PC-3 (cell line): ENCODE data around the gene BABAM1. TPM values are rescaled to one million over a fixed set of nuclear protein-coding genes. Genes with fewer than 3 reads are reported as not detected.
A peak's percentile ranks its signal among the peaks of the same experiment; 100 is the strongest.

Source experiments
- ATAC-seq: fragments of 200-7000 bp; cut with Tn5 transposase; 2 replicates; pipeline ENCODE4 v1.9.1; 2020; ENCODE audit warnings: mild to moderate bottlenecking, moderate library complexity
- BruUV-seq: library from RNA; stranded (reverse); fragments of 400-500 nt; replicated peaks from 2 replicates; lab custom pipeline; 2021; lab: Mats Ljungman, UMichigan
- CTCF ChIA-PET: fragments of 300-600 bp; sonication (Branson Sonifier 250); formaldehyde crosslinking; loops from one replicate; lab custom pipeline; 2022; ENCODE audit warnings: antibody characterized with exemption; lab: Charles Lee
- POLR2A ChIA-PET: fragments of 300-600 bp; sonication (Branson Sonifier 250); formaldehyde crosslinking; loops from one replicate; lab custom pipeline; 2022; ENCODE audit warnings: antibody characterized with exemption; ENCODE audit not compliant: unreplicated experiment; lab: Charles Lee
- DNase-seq: peaks from one replicate; pipeline ENCODE4 v3.0.0-alpha.2; 2015
- H2AFZ ChIP-seq: fragments of 300-600 bp; sonication (generic); 2 replicates; pipeline ENCODE4 v1.6.0; 2016; ENCODE audit warnings: antibody characterized with exemption, low read length
- H3F3A ChIP-seq: fragments of 300-600 bp; sonication (generic); one replicate; pipeline ENCODE4 v1.6.0; 2017; ENCODE audit warnings: antibody characterized with exemption, low read length, control low read depth, mild to moderate bottlenecking; ENCODE audit not compliant: unreplicated experiment
- H3K27ac ChIP-seq: fragments of 300-600 bp; sonication (generic); 2 replicates; pipeline ENCODE4 v1.5.1; 2016; ENCODE audit warnings: mild to moderate bottlenecking, low read length
- H3K27me3 ChIP-seq: fragments of 300-600 bp; sonication (generic); 2 replicates; pipeline ENCODE4 v1.6.1; 2016; ENCODE audit warnings: low read length, mixed read lengths
- H3K36me3 ChIP-seq: fragments of 300-600 bp; sonication (generic); 2 replicates; pipeline ENCODE4 v1.6.1; 2016; ENCODE audit warnings: low read depth, mixed run types, low read length, mixed read lengths
- H3K4me1 ChIP-seq: fragments of 300-600 bp; sonication (generic); 2 replicates; pipeline ENCODE4 v1.5.1; 2016; ENCODE audit warnings: low read length; ENCODE audit not compliant: insufficient read depth
- H3K4me2 ChIP-seq: fragments of 300-600 bp; sonication (generic); 2 replicates; pipeline ENCODE4 v1.6.0; 2016; ENCODE audit warnings: low read length
- H3K4me3 ChIP-seq: fragments of 300-600 bp; sonication (generic); 2 replicates; pipeline ENCODE4 v1.5.1; 2016; ENCODE audit warnings: mild to moderate bottlenecking, low read length, mixed read lengths
- H3K79me2 ChIP-seq: fragments of 300-600 bp; sonication (generic); 2 replicates; pipeline ENCODE4 v1.6.1; 2017; ENCODE audit warnings: low read length, mixed read lengths
- H3K9ac ChIP-seq: fragments of 300-600 bp; sonication (generic); 2 replicates; pipeline ENCODE4 v1.6.0; 2016; ENCODE audit warnings: mild to moderate bottlenecking, low read length
- H3K9me2 ChIP-seq: fragments of 300-600 bp; sonication (generic); replicated peaks from 2 replicates; pipeline ENCODE4 v1.6.1; 2016; ENCODE audit warnings: mixed run types, low read length, mixed read lengths
- H3K9me3 ChIP-seq: fragments of 300-600 bp; sonication (generic); 2 replicates; pipeline ENCODE4 v1.6.1; 2016; ENCODE audit warnings: low read length, mixed read lengths
- H4K20me1 ChIP-seq: fragments of 300-600 bp; sonication (generic); 2 replicates; pipeline ENCODE4 v1.6.1; 2016; ENCODE audit warnings: low read length, mixed read lengths
- CTCF ChIP-seq: fragments of 300-600 bp; sonication (generic); conservative IDR thresholded peaks from 2 replicates; pipeline ENCODE4 v1.5.1; 2017; ENCODE audit warnings: antibody characterized with exemption, low read depth, mild to moderate bottlenecking, low read length
- EZH2 ChIP-seq: fragments of 300-600 bp; sonication (generic); IDR thresholded peaks from one replicate; pipeline ENCODE4 v1.6.1; 2017; ENCODE audit warnings: antibody characterized with exemption, mild to moderate bottlenecking, low read length; ENCODE audit not compliant: unreplicated experiment
- EZH2phosphoT487 ChIP-seq: fragments of 300-600 bp; sonication (generic); IDR thresholded peaks from 2 replicates; pipeline ENCODE4 v1.6.1; 2018; ENCODE audit warnings: mild to moderate bottlenecking, antibody characterized with exemption, low read length, borderline replicate concordance
- intact Hi-C: fragments of 100-400 bp; cut with micrococcal nuclease; formaldehyde crosslinking; loops from 2 replicates; pipeline ENCODE4 v1.9.0; 2023
- total RNA-seq: library from RNA; depleted of rRNA; stranded (reverse); fragments of >200 nt; gene quantifications from 2 replicates; pipeline ENCODE4 v1.2.3, GENCODE V29; 2014

BABAM1 gene
- total RNA-seq, 1 experiment from 2014 or later = 196 TPM

- Histone ChIP-seq H2AFZ (no peak overlapping the region), H3K27ac (no peak overlapping the region), H4K20me1 (no peaks in the 10 kb centered on the region), H3K4me1 (no peaks in the 10 kb centered on the region), H3K36me3 (no peaks in the 10 kb centered on the region), H3K79me2 (no peaks in the 10 kb centered on the region), H3K4me3 (no peak overlapping the region), H3K27me3 (no peaks in the 10 kb centered on the region), H3K9me2 (no peaks in the 10 kb centered on the region), H3K9ac (no peak overlapping the region), H3K9me3 (no peaks in the 10 kb centered on the region), H3F3A (no peaks in the 10 kb centered on the region), H3K4me2 (no peak overlapping the region)
- no TSS peak for BruUV-seq
- CTCF ChIA-PET = interaction anchor here (0.6 kb wide), 1 partner anchor 31 kb away, joined by 8 read pairs; no protein-coding TSS in a partner anchor
- intact Hi-C loops = no loop called here
- TF ChIP-seq EZH2 = no peak
- TF ChIP-seq CTCF = no peak
- no peak for TF ChIP-seq EZH2phosphoT487
- DNase-seq (no peak), ATAC-seq (no peak)
- POLR2A ChIA-PET = no interaction called here
Observed at GRCh38 chr19:17286752-17287151, 19.5 kb downstream of the BABAM1 start.

- Histone ChIP-seq H3K9me2 (no peaks in the 10 kb centered on the region), H3K79me2 (no peaks in the 10 kb centered on the region), H3K27ac (no peak overlapping the region), H3K9ac (no peak overlapping the region), H3K4me2 (no peak overlapping the region), H3K4me1 (no peaks in the 10 kb centered on the region), H3K27me3 (no peaks in the 10 kb centered on the region), H3K9me3 (no peaks in the 10 kb centered on the region), H3K36me3 (0 out of 2 replicates have a peak, but pooled peaks cover 5% of the 10 kb centered on the region), H3F3A (no peaks in the 10 kb centered on the region), H2AFZ (no peak overlapping the region), H3K4me3 (no peak overlapping the region), H4K20me1 (no peaks in the 10 kb centered on the region)
- TF ChIP-seq EZH2phosphoT487 = no peak
- TF ChIP-seq CTCF = no peak
- TF ChIP-seq EZH2 = no peak
- CTCF ChIA-PET = interaction anchor here (0.6 kb wide), 1 partner anchor 388 kb away, joined by 3 read pairs; no protein-coding TSS in a partner anchor
- BruUV-seq = no TSS peak
- POLR2A ChIA-PET = no interaction called here
- ATAC-seq (peak; percentile 42; the same call in 1 of the 2 replicates), DNase-seq (peak; percentile 24)
- intact Hi-C loops = no loop called here
Observed at GRCh38 chr19:17289489-17289888, 22.2 kb downstream of the BABAM1 start.

GRCh38 chr19:17292301-17293074 is 25.2 kb downstream of the BABAM1 start:
- no TSS peak for BruUV-seq
- Histone ChIP-seq H2AFZ (no peak overlapping the region), H3K4me2 (no peak overlapping the region)

More at GRCh38 chr19:17292301-17293074, 25.2 kb downstream of the BABAM1 start:
- TF ChIP-seq CTCF (peak; percentile 56; the same call in 1 of the 2 replicates), EZH2phosphoT487 (no peak)
- CTCF ChIA-PET = no interaction called here
- peaks cover 18% of the 10 kb centered on the region for H3K4me1 ChIP-seq
- no peaks in the 10 kb centered on the region for H3K79me2 ChIP-seq
- no peaks in the 10 kb centered on the region for H3K9me2 ChIP-seq
- H4K20me1 ChIP-seq = no peaks in the 10 kb centered on the region
- no peak overlapping the region for H3K9ac ChIP-seq
- ATAC-seq (peak; percentile 61), DNase-seq (peak; percentile 72)
- H3K9me3 ChIP-seq = no peaks in the 10 kb centered on the region
- intact Hi-C loops = loop anchor here (10.0 kb wide), 1 partner anchor 92 kb away; no protein-coding TSS in a partner anchor
- H3K27me3 ChIP-seq = no peaks in the 10 kb centered on the region
- H3K27ac ChIP-seq = no peak overlapping the region
- POLR2A ChIA-PET = no interaction called here
- H3K36me3 ChIP-seq = peaks cover 7% of the 10 kb centered on the region; the same call in 1 of the 2 replicates
- H3F3A ChIP-seq = no peaks in the 10 kb centered on the region
- H3K4me3 ChIP-seq = no peak overlapping the region
